Measurements from ENCODE around the gene GM2A. TPM values are rescaled to one million over a fixed set of nuclear protein-coding genes. Genes with fewer than 3 reads are reported as not detected.

GM2A gene
- polyA plus RNA-seq, 1 of the 3 experiments (the other 2 are of a cell fraction) = 8.0 TPM

GRCh38 chr5:151264113-151264512, 11.1 kb downstream of the GM2A start:
- no peak overlapping the region for H3K9ac ChIP-seq
- H3F3A ChIP-seq (replicated peaks; ENCODE audit: insufficient read depth) = no peaks in the 10 kb centered on the region
- 0 out of 4 replicates have a peak, but pooled peaks cover 0 to 4% of the 10 kb centered on the region in 2 experiments for H3K4me1 ChIP-seq (ENCODE audit: control insufficient read depth in 1 of 2, insufficient read depth in 2 of 2, low read depth in 1 of 2, low read length in 1 of 2)
- H3K4me2 ChIP-seq = no peak overlapping the region
- H3K4me3 ChIP-seq (ENCODE audit: low read depth in 2 of 2, low read length in 1 of 2) = no peak overlapping the region
- ChIA-PET CTCF (interaction anchor here (1.3 kb wide), 1 partner anchor 25 kb away, joined by 4 read pairs; no protein-coding TSS in a partner anchor), POLR2A (no interaction called here)
- no peak for DNase-seq
- H3K79me2 ChIP-seq (ENCODE audit: insufficient read depth) = no peaks in the 10 kb centered on the region
- H3K27ac ChIP-seq (ENCODE audit: low read depth in 2 of 2, low read length in 1 of 2) = no peak overlapping the region
- H3K27me3 ChIP-seq (ENCODE audit: insufficient read depth) = no peaks in the 10 kb centered on the region
- H3K9me3 ChIP-seq = no peaks in the 10 kb centered on the region
- H3K36me3 ChIP-seq (replicated peaks in 1 of 2; ENCODE audit: control insufficient read depth in 1 of 2, insufficient read depth in 2 of 2, low read length in 1 of 2) = peaks cover 0 to 9% of the 10 kb centered on the region in 2 experiments
- H2AFZ ChIP-seq (ENCODE audit: low read depth) = no peak overlapping the region
- H4K20me1 ChIP-seq (ENCODE audit: insufficient read depth) = no peaks in the 10 kb centered on the region
- no peaks in the 10 kb centered on the region for H3K9me2 ChIP-seq
- WGBS (ENCODE audit: low lambda C conversion rate) = 92% methylated on average over 1 of the region's 1 CpG
- TF ChIP-seq USF1 (IDR thresholded peaks at IDR 0.05; ENCODE audit: borderline replicate concordance, low read depth) (no peak), MAX (IDR thresholded peaks at IDR 0.05; ENCODE audit: low read depth) (no peak), PBX3 (IDR thresholded peaks at IDR 0.05) (no peak), EZH2phosphoT487 (IDR thresholded peaks at IDR 0.05; ENCODE audit: borderline replicate concordance, low read depth) (no peak)

- H3K4me2 ChIP-seq = no peak overlapping the region
- 87% methylated on average over 11 of the region's 11 CpGs for WGBS (ENCODE audit: low lambda C conversion rate)
- H2AFZ ChIP-seq (ENCODE audit: low read depth) = no peak overlapping the region
- H3K36me3 ChIP-seq (replicated peaks in 1 of 2; ENCODE audit: control insufficient read depth in 1 of 2, insufficient read depth in 2 of 2, low read length in 1 of 2) = peaks cover 0 to 9% of the 10 kb centered on the region in 2 experiments
- CTCF ChIA-PET = no interaction called here
- no peaks in the 10 kb centered on the region for H3K9me2 ChIP-seq
- no peak overlapping the region for H3K9ac ChIP-seq
- no peak overlapping the region for H3K4me3 ChIP-seq (ENCODE audit: low read depth in 2 of 2, low read length in 1 of 2)
- H4K20me1 ChIP-seq (ENCODE audit: insufficient read depth) = no peaks in the 10 kb centered on the region
- no peak for DNase-seq
- no peak overlapping the region for H3K27ac ChIP-seq (ENCODE audit: low read depth in 2 of 2, low read length in 1 of 2)
- H3K79me2 ChIP-seq (ENCODE audit: insufficient read depth) = no peaks in the 10 kb centered on the region
- POLR2A ChIA-PET = no interaction called here
- no peaks in the 10 kb centered on the region for H3F3A ChIP-seq (replicated peaks; ENCODE audit: insufficient read depth)
- no peaks in the 10 kb centered on the region for H3K27me3 ChIP-seq (ENCODE audit: insufficient read depth)
- H3K9me3 ChIP-seq = no peaks in the 10 kb centered on the region
- H3K4me1 ChIP-seq (ENCODE audit: control insufficient read depth in 1 of 2, insufficient read depth in 2 of 2, low read depth in 1 of 2, low read length in 1 of 2) = 0 out of 4 replicates have a peak, but pooled peaks cover 0 to 4% of the 10 kb centered on the region in 2 experiments
- TF ChIP-seq ELF1 (IDR thresholded peaks at IDR 0.05) = no peak
- TF ChIP-seq TEAD4 (IDR thresholded peaks at IDR 0.05; ENCODE audit: borderline replicate concordance, insufficient read depth) = no peak
- no peak for TF ChIP-seq RCOR1 (IDR thresholded peaks at IDR 0.05; ENCODE audit: low read length)
These were observed 14.7 kb downstream of the GM2A start for GRCh38 chr5:151267491-151268260.

GRCh38 chr5:151270599-151270998, 17.6 kb downstream of the GM2A start:
- H2AFZ ChIP-seq (ENCODE audit: low read depth) = no peak overlapping the region
- no peak for DNase-seq
- ChIA-PET CTCF (no interaction called here), POLR2A (no interaction called here)
- no peak overlapping the region for H3K4me2 ChIP-seq
- H3K27me3 ChIP-seq (ENCODE audit: insufficient read depth) = no peaks in the 10 kb centered on the region
- H3K79me2 ChIP-seq (ENCODE audit: insufficient read depth) = no peaks in the 10 kb centered on the region
- H4K20me1 ChIP-seq (ENCODE audit: insufficient read depth) = no peaks in the 10 kb centered on the region
- no peaks in the 10 kb centered on the region for H3F3A ChIP-seq (replicated peaks; ENCODE audit: insufficient read depth)
- peaks cover 0 to 9% of the 10 kb centered on the region in 2 experiments for H3K36me3 ChIP-seq (replicated peaks in 1 of 2; ENCODE audit: control insufficient read depth in 1 of 2, insufficient read depth in 2 of 2, low read length in 1 of 2)
- WGBS (ENCODE audit: low lambda C conversion rate) = 60% methylated on average over 1 of the region's 1 CpG
- no peak overlapping the region for H3K4me3 ChIP-seq (ENCODE audit: low read depth in 2 of 2, low read length in 1 of 2)
- H3K27ac ChIP-seq (ENCODE audit: low read depth in 2 of 2, low read length in 1 of 2) = no peak overlapping the region
- no peaks in the 10 kb centered on the region for H3K9me2 ChIP-seq
- H3K9ac ChIP-seq = no peak overlapping the region
- no peaks in the 10 kb centered on the region for H3K4me1 ChIP-seq (ENCODE audit: control insufficient read depth in 1 of 2, insufficient read depth in 2 of 2, low read depth in 1 of 2, low read length in 1 of 2)
- H3K9me3 ChIP-seq = no peaks in the 10 kb centered on the region
- TF ChIP-seq REST (IDR thresholded peaks at IDR 0.05; ENCODE audit: low read depth, low read length) (no peak), FOSL2 (IDR thresholded peaks at IDR 0.05; ENCODE audit: borderline replicate concordance, low read depth) (no peak), PBX3 (IDR thresholded peaks at IDR 0.05) (no peak), RCOR1 (IDR thresholded peaks at IDR 0.05; ENCODE audit: low read length) (no peak), EP300 (IDR thresholded peaks at IDR 0.05; ENCODE audit: borderline replicate concordance in 1 of 2, low read depth in 1 of 2, low read length in 1 of 2) (no peak), MAX (IDR thresholded peaks at IDR 0.05; ENCODE audit: low read depth) (no peak), TAF1 (IDR thresholded peaks at IDR 0.05; ENCODE audit: borderline replicate concordance, low read depth, low read length) (no peak), RXRA (IDR thresholded peaks at IDR 0.05; ENCODE audit: borderline replicate concordance, low read depth) (no peak)

Data from SK-N-SH (cell line).